A549 (cell line): ENCODE measurements around the gene GPR12. TPM values are rescaled to one million over a fixed set of nuclear protein-coding genes. Genes with fewer than 3 reads are reported as not detected.

ENCODE experiments used
- ATAC-seq, 2 experiments: fragments of 200-7000 bp in 1 of 2; fragments of >200 bp in 1 of 2; cut with Nextera tagmentation in 1 of 2; cut with Tn5 transposase in 1 of 2; 3 replicates each; pipeline versions ENCODE4 v1.8.0 to v1.9.1; 2018 to 2020; ENCODE audit warnings: mild to moderate bottlenecking in 1 of 2, moderate library complexity in 1 of 2
- CTCF ChIA-PET: fragments of 300-600 bp; sonication (Branson Sonifier 250); formaldehyde crosslinking; extraction: SDS; loops from one replicate; lab custom pipeline; 2021; ENCODE audit warnings: antibody characterized with exemption, inconsistent platforms; lab: Yijun Ruan, JAX
- POLR2A ChIA-PET: fragments of 350-600 bp; formaldehyde crosslinking; extraction: SDS; loops from one replicate; lab custom pipeline; 2021; ENCODE audit warnings: antibody characterized with exemption, inconsistent platforms; lab: Yijun Ruan, JAX
- DNase-seq, 2 experiments: peaks; one replicate each; pipeline versions ENCODE4 v3.0.0 to v3.0.0-alpha.2; 2011 to 2016; ENCODE audit warnings: low read depth in 1 of 2, low spot score in 1 of 2
- FAIRE-seq: peaks from 2 replicates; lab custom pipeline; 2011; peaks lifted over from hg19 to GRCh38; lab: Jason Lieb, UNC
- H3K27ac ChIP-seq, 2 experiments: fragments of >200 bp; sonication (Bioruptor Twin); formaldehyde crosslinking; 3 replicates each; pipeline ENCODE4 v1.5.1; 2016 to 2017
- H3K4me1 ChIP-seq: fragments of >200 bp; sonication (Bioruptor Twin); formaldehyde crosslinking; 3 replicates; pipeline ENCODE4 v1.6.1; 2016
- H3K4me2 ChIP-seq: fragments of >200 bp; sonication (Bioruptor Twin); formaldehyde crosslinking; 3 replicates; pipeline ENCODE4 v1.6.1; 2016
- H3K4me3 ChIP-seq: fragments of >200 bp; sonication (Bioruptor Twin); formaldehyde crosslinking; 3 replicates; pipeline ENCODE4 v1.5.1; 2016
- H3K9me3 ChIP-seq: fragments of >200 bp; sonication (Bioruptor Twin); formaldehyde crosslinking; 3 replicates; pipeline ENCODE4 v1.6.1; 2016
- CBX2 ChIP-seq: fragments of 200-600 bp; sonication (generic); IDR thresholded peaks from 2 replicates; pipeline ENCODE4 v1.6.1; 2016; ENCODE audit warnings: low read depth, mild to moderate bottlenecking, borderline replicate concordance
- CBX8 ChIP-seq: fragments of 200-600 bp; sonication (generic); IDR thresholded peaks from 2 replicates; pipeline ENCODE4 v1.6.1; 2016
- CHD4 ChIP-seq: fragments of 200-600 bp; sonication (generic); IDR thresholded peaks from 2 replicates; pipeline ENCODE4 v1.6.1; 2016; ENCODE audit warnings: antibody characterized with exemption, mild to moderate bottlenecking, borderline replicate concordance
- CTCF ChIP-seq: fragments of >200 bp; sonication (Bioruptor Twin); formaldehyde crosslinking; IDR thresholded peaks from 3 replicates; pipeline ENCODE4 v1.5.1; 2016
- EP300 ChIP-seq, 2 experiments: fragments of >200 bp; sonication (Bioruptor Twin); formaldehyde crosslinking; IDR thresholded peaks; 2 replicates in 1 of 2; 3 replicates in 1 of 2; pipeline ENCODE4 v1.6.1; 2016 to 2017
- ESRRA ChIP-seq: fragments of 150-350 bp; IDR thresholded peaks from 2 replicates; pipeline ENCODE4 v1.6.1; 2014; ENCODE audit warnings: mild to moderate bottlenecking, low read length, borderline replicate concordance
- FOSL2 ChIP-seq, 2 experiments: fragments of 450-650 bp in 1 of 2; fragments of >200 bp in 1 of 2; sonication (Bioruptor Twin) in 1 of 2; formaldehyde crosslinking; IDR thresholded peaks; 2 replicates each; pipeline versions ENCODE4 v1.5.0 to v1.6.1; 2016 to 2020; ENCODE audit warnings: mild to moderate bottlenecking in 1 of 2, moderate library complexity in 1 of 2
- GATA3 ChIP-seq: IDR thresholded peaks from 2 replicates; pipeline ENCODE4 v1.6.1; 2012; ENCODE audit warnings: borderline replicate concordance
- HMGXB4 ChIP-seq: fragments of 250-450 bp; sonication (Bioruptor Pico); IDR thresholded peaks from 2 replicates; pipeline ENCODE4 v1.5.0; 2021; ENCODE audit warnings: mild to moderate bottlenecking, moderate library complexity, borderline replicate concordance
- HOXB5 ChIP-seq: fragments of 250-450 bp; sonication (Bioruptor Pico); IDR thresholded peaks from 2 replicates; pipeline ENCODE4 v1.5.0; 2020; ENCODE audit warnings: mild to moderate bottlenecking, moderate library complexity
- MAFK ChIP-seq: fragments of 450-650 bp; IDR thresholded peaks from 2 replicates; pipeline ENCODE4 v1.6.1; 2014; ENCODE audit not compliant: partially characterized antibody
- MYC ChIP-seq: IDR thresholded peaks from 2 replicates; pipeline ENCODE4 v1.6.1; 2012; ENCODE audit warnings: mild to moderate bottlenecking, inconsistent platforms, low read length, improper control_type of control experiment, borderline replicate concordance
- NFE2L2 ChIP-seq: fragments of 150-350 bp; conservative IDR thresholded peaks from 2 replicates; pipeline ENCODE4 v1.6.1; 2014; ENCODE audit warnings: low read length
- NPAS2 ChIP-seq: fragments of 250-450 bp; sonication (Bioruptor Pico); IDR thresholded peaks from 2 replicates; pipeline ENCODE4 v1.8.0; 2022; ENCODE audit warnings: mild to moderate bottlenecking, moderate library complexity, borderline replicate concordance
- NR3C1 ChIP-seq: fragments of >200 bp; sonication (Bioruptor Twin); formaldehyde crosslinking; IDR thresholded peaks from 3 replicates; pipeline ENCODE4 v1.6.1; 2017
- PHF8 ChIP-seq: fragments of 200-600 bp; sonication (generic); IDR thresholded peaks from 2 replicates; pipeline ENCODE4 v1.6.1; 2016; ENCODE audit warnings: low read depth, mild to moderate bottlenecking, antibody characterized with exemption, moderate library complexity, borderline replicate concordance
- RAD21 ChIP-seq, 2 experiments: fragments of >200 bp in 1 of 2; sonication (Bioruptor Twin) in 1 of 2; formaldehyde crosslinking in 1 of 2; IDR thresholded peaks in 1 of 2; conservative IDR thresholded peaks in 1 of 2; 2 replicates in 1 of 2; 3 replicates in 1 of 2; pipeline ENCODE4 v1.6.1; 2012 to 2018; ENCODE audit warnings: inconsistent platforms in 1 of 2
- RFX5 ChIP-seq: fragments of 450-650 bp; IDR thresholded peaks from 2 replicates; pipeline ENCODE4 v1.7.1; 2014; ENCODE audit warnings: antibody characterized with exemption, mild to moderate bottlenecking, moderate library complexity
- SMC3 ChIP-seq: fragments of >200 bp; sonication (Bioruptor Twin); formaldehyde crosslinking; IDR thresholded peaks from 3 replicates; pipeline ENCODE4 v1.6.1; 2018; ENCODE audit warnings: inconsistent platforms
- WGBS: methylation state at CpG from one replicate; pipeline ENCODE4 v1.1.6; 2017; ENCODE audit errors: missing lambda C conversion rate; 5-methylcytosine and 5-hydroxymethylcytosine counted together
- polyA plus RNA-seq, 4 experiments: library from polyadenylated mRNA; depleted of rRNA in 3 of 4; stranded (reverse); fragments of >200 nt; fragmentation: RNase III in 1 of 4; extraction: RNeasy Plus Mini Kit Qiagen cat#74134 plus additional on column Dnase treatment in 1 of 4; gene quantifications; 2 replicates in 3 of 4; 3 replicates in 1 of 4; pipeline ENCODE4 v1.2.3, GENCODE V29; 2011 to 2017

GPR12 gene
- polyA plus RNA-seq, 2 of the 4 experiments (the other 2 are of a cell fraction): not detected

- CTCF ChIA-PET: interaction anchor here (1.0 to 4.0 kb wide), 2 partner anchors 68 to 163 kb away, joined by 3 to 13 read pairs; no protein-coding TSS in a partner anchor
- H3K4me1 ChIP-seq: no peaks in the 10 kb centered on the region
- H3K27ac ChIP-seq: no peak overlapping the region
- H3K9me3 ChIP-seq: no peaks in the 10 kb centered on the region
- no peak overlapping the region for H3K4me3 ChIP-seq
- TF ChIP-seq NPAS2 (CRISPR knock-in tag): no peak
- no peak for TF ChIP-seq GATA3
- TF ChIP-seq MYC: no peak
- TF ChIP-seq CBX8: no peak
- TF ChIP-seq, all 56 proteins: peak for 0
- DNase-seq: no peak
- no peak for FAIRE-seq
- POLR2A ChIA-PET: no interaction called here
- no peak overlapping the region for H3K4me2 ChIP-seq
- 72% methylated on average over 10 of the region's 13 CpGs for whole genome bisulfite sequencing
- no peak for ATAC-seq
Observed at GRCh38 chr13:26710166-26710565, 50.4 kb downstream of the GPR12 start.

GRCh38 chr13:26709461-26709860 is 51.1 kb downstream of the GPR12 start:
- no peak for FAIRE-seq
- CTCF ChIA-PET: interaction anchor here (3.0 to 4.0 kb wide), 2 partner anchors 11 to 164 kb away, joined by 9 to 13 read pairs; no protein-coding TSS in a partner anchor
- 64% methylated on average over 7 of the region's 7 CpGs for WGBS

GRCh38 chr13:26708007-26708297 is 52.6 kb downstream of the GPR12 start:
- Histone ChIP-seq H3K4me2 (no peak overlapping the region), H3K9me3 (no peaks in the 10 kb centered on the region), H3K4me3 (no peak overlapping the region), H3K27ac (no peak overlapping the region), H3K4me1 (no peaks in the 10 kb centered on the region)
- DNase-seq (no peak), FAIRE-seq (no peak), ATAC-seq (peak in 1 of 2 experiments; percentile 39; a peak in 2 of 6 replicates)
- WGBS: 51% methylated on average over 4 of the region's 6 CpGs
- TF ChIP-seq CTCF: peak; percentile 4; the same call in 1 of the 3 replicates
- no peak for TF ChIP-seq HMGXB4 (CRISPR knock-in tag)
- POLR2A ChIA-PET: no interaction called here
- CTCF ChIA-PET: interaction anchor here (0.8 to 3.0 kb wide), 5 partner anchors 10 to 212 kb away, joined by 4 to 15 read pairs (median 6); no protein-coding TSS in a partner anchor

More at GRCh38 chr13:26709461-26709860, 51.1 kb downstream of the GPR12 start:
- DNase-seq: no peak
- POLR2A ChIA-PET: no interaction called here
- H3K4me1 ChIP-seq: no peaks in the 10 kb centered on the region
- no peak overlapping the region for H3K4me2 ChIP-seq
- H3K9me3 ChIP-seq: no peaks in the 10 kb centered on the region
- H3K4me3 ChIP-seq: no peak overlapping the region
- no peak for ATAC-seq
- H3K27ac ChIP-seq: no peak overlapping the region
- TF ChIP-seq PHF8: no peak
- no peak for TF ChIP-seq EP300 (IDR thresholded peaks at IDR 0.05)
- no peak for TF ChIP-seq HMGXB4 (CRISPR knock-in tag)
- TF ChIP-seq CBX2: no peak

GRCh38 chr13:26707122-26708006 is 53.2 kb downstream of the GPR12 start:
- no peak overlapping the region for H3K4me3 ChIP-seq
- ChIA-PET CTCF (interaction anchor here (0.8 to 3.0 kb wide), 10 partner anchors 9 to 521 kb away, joined by 3 to 18 read pairs (median 6); no protein-coding TSS in a partner anchor), POLR2A (no interaction called here)
- 22% methylated on average over 11 of the region's 13 CpGs for WGBS
- H3K27ac ChIP-seq: no peak overlapping the region
- H3K4me1 ChIP-seq: no peaks in the 10 kb centered on the region
- H3K4me2 ChIP-seq: no peak overlapping the region
- no peaks in the 10 kb centered on the region for H3K9me3 ChIP-seq
- ATAC-seq (peak; percentile 91 to 93), FAIRE-seq (no peak), DNase-seq (peak; percentile 14 to 51)
- TF ChIP-seq SMC3 (peak; percentile 38; the same call in 1 of the 3 replicates), NFE2L2 (no peak), CTCF (peak; percentile 37), NR3C1 (no peak), HOXB5 (no peak), MAFK (no peak), ESRRA (no peak), CHD4 (no peak), RFX5 (no peak), RAD21 (conservative IDR thresholded peaks at IDR 0.05 in 1 of 2, IDR thresholded peaks at IDR 0.05 in 1 of 2) (peak; percentile 48 to 67; a peak in 4 of 5 replicates), FOSL2 (IDR thresholded peaks at IDR 0.05) (no peak), FOSL2 (CRISPR knock-in tag; IDR thresholded peaks at IDR 0.05) (no peak)
